HG03521 (cell line): ENCODE measurements around the gene ELK3.
"Not testable (repeated sequence)": the region's sequence is repeated elsewhere in the genome, so short reads cannot be mapped to it uniquely, and the experiment has no call there.

Experiments
- ATAC-seq: cut with Tn5 transposase; IDR thresholded peaks from one replicate; pipeline ENCODE4 v1.9.1; 2021; ENCODE audit warnings: mild to moderate bottlenecking, moderate library complexity; ENCODE audit not compliant: unreplicated experiment

Gene ELK3

DNA sequence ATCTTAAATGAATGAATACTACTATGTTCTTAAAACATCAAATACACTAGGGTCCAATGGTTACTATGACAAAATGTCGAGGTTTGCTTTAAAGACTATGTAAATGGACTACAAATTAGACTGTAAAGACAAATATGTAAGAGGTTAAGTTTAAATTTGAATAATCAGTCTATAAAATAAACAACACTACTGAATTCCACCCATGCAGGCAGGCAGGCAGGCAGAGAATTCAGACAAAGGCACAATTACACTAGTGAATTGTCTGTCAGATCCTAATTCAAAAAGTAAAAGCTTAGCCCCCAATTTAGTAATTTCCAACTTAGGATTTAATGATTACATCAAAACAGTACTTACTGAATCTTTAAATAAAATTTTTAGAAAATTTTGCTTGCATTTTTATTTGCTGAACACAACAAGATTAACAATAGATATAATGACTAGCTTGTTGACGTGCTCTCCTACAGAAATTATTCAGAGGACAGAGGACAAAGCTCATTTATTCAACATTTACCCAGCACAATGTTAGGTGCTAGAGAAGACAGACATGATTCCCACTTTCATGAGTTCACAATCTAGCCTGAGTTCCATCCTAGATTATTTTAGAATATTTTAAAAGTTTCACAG lies 108.6 kb downstream of the ELK3 start:
- no peak for ATAC-seq

DNA sequence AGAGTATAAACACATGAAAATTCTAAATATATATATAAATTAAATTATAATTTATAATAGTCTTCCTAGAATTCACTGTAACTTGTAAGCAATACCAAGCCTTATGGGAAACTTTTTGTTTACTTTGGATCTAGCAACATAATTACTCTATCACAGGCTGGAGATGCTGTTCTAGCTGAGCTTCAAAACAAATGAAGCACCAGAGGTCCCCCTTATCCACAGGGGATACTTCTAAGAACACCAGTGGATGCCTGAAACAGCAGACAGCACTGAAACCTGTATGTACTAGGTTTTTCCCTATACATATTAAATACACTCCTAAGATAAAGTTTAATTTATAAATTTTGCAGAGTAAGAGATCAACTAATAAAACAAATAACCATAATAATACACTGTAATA lies 109.5 kb downstream of the ELK3 start:
- ATAC-seq: no peak

DNA sequence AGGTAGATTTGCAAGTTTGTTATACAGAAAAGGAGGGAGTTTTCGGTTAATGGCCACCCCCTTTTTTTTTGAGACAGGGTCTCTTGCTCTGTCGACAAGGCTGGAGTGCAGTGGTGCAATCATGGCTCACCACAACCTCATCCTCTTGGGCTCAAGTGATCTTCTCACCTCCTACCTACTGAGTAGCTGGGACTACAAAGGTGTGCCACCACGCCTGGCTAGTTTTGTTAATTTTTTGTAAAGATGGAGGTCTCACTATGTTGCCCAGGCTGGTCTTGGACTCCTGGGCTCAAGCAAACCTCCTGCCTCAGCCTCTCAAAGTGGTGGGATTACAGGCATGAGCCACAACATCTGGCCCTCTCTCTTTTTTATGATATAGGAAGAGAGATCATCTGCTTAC lies 111.5 kb downstream of the ELK3 start:
- no peak for ATAC-seq

DNA sequence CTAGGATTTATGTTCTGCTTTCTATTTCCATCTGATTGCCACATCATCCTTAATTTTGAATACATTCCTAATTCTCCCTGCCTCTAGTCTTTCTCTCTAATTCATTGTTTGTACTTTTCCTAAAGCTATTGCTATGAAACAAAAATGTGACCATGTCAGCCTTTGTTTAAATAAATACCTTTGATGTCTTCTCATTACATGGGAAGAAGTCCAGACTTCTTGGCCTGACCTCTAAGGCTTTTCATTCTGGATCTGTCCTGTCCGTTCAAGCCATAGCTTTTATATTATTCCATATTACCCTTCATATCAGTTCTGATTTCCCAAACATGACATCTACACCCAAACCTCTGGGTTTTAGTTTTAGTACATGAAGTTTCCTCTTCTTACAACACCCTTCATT lies 114.7 kb downstream of the ELK3 start:
- ATAC-seq: no peak

DNA sequence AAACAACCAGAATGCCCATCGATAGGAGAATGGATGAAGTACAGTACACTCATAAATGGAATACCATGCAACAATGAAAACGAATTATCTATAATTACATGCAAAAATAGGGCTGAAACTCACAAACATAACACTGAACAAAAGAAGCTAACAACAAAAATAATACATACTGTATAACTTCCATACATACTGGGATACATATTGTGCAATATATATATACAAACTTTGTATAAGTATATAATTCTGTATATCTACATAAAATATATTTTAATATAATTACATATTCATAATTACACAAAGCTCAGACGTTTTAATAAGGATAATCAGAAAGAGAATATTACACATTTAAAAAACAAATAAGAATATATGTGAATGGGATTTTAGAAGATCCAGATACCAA lies 115.9 kb downstream of the ELK3 start:
- ATAC-seq: no peak

DNA sequence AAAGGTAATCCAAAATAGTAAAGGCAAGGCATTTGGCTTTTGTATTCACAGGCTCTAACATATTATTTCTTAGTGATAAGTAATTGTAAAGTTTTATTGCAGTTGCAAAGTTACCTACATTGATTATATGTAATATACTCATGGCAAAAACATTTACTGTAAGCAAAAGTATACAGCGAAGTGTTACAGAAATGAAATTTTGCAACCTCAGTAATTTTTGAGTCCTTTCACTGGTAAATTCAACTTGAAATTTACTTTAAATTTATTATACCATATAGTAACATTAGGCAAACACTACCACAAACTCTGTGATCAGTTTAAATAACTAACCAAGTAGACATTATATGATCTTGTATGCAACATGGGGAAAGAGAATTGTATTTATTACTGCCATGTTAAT lies 117.0 kb downstream of the ELK3 start:
- ATAC-seq: no peak

DNA sequence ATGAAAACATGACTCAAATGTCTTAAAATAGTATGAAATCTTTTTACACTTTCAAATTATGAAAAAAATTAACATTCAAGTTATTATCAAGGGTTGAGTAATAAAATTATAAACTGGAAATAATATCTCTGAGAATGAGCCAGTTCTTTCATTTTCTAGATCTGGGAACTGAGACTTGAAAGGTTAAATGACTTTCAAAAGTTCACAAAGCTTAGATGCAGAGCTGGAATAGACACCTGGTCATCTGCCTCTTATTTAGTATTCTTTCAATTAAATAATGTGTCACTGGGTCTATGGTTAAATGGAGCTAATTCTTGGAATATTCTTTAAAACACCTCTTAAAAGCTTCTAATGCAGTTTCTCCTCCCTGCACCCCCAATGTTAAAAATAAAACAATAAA lies 119.4 kb downstream of the ELK3 start:
- ATAC-seq: no peak

DNA sequence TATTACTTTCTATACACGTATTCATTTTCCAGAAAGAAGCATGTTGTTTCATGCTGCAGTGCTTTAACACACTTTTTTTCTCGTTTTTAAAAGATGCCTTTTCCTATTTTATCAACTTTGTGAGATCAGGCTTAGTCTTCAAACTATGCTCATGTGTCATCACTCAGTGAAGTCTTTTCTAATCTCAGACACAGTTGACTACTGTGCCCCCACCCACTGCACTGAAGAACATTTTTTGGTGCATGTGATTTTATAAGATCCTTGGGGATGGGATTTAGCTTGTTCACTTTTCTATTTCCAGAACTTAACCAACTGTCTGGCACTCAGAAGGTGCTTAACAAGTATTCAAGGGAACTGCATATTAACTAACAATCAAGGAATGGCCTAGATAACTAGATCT lies 120.5 kb downstream of the ELK3 start:
- ATAC-seq: no peak

DNA sequence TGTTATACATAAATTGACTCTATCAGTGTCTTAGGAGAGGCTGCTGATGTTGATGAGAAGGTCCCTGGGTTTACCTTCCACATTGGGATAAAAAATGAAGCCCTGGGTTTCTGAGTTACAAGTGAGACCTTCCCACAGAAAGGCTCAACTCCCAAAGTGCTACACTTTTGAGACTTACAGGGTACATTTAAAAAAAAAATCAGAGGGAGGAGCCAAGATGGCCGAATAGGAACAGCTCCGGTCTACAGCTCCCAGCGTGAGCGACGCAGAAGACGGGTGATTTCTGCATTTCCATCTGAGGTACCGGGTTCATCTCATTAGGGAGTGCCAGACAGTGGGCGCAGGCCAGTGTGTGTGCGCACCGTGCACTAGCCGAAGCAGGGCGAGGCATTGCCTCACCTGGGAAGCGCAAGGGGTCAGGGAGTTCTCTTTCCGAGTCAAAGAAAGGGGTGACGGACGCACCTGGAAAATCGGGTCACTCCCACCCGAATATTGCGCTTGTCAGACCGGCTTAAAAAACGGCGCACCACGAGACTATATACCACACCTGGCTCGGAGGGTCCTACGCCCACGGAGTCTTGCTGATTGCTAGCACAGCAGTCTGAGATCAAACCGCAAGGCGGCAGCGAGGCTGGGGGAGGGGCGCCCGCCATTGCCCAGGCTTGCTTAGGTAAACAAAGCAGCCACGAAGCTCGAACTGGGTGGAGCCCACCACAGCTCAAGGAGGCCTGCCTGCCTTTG lies 121.7 kb downstream of the ELK3 start:
- ATAC-seq: not testable (repeated sequence)

DNA sequence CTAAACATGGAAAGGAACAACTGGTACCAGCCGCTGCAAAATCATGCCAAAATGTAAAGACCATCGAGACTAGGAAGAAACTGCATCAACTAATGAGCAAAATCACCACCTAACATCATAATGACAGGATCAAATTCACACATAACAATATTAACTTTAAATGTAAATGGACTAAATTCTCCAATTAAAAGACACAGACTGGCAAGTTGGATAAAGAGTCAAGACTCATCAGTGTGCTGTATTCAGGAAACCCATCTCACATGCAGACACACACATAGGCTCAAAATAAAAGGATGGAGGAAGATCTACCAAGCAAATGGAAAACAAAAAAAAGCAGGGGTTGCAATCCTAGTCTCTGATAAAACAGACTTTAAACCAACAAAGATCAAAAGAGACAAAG lies 123.6 kb downstream of the ELK3 start:
- ATAC-seq: not testable (repeated sequence)
